ENCODE results near the gene NUDT5.

GRCh38 chr10:12235796-12236195, 40.1 kb upstream of the NUDT5 start:
- TF ChIP-seq, protein P1, sequence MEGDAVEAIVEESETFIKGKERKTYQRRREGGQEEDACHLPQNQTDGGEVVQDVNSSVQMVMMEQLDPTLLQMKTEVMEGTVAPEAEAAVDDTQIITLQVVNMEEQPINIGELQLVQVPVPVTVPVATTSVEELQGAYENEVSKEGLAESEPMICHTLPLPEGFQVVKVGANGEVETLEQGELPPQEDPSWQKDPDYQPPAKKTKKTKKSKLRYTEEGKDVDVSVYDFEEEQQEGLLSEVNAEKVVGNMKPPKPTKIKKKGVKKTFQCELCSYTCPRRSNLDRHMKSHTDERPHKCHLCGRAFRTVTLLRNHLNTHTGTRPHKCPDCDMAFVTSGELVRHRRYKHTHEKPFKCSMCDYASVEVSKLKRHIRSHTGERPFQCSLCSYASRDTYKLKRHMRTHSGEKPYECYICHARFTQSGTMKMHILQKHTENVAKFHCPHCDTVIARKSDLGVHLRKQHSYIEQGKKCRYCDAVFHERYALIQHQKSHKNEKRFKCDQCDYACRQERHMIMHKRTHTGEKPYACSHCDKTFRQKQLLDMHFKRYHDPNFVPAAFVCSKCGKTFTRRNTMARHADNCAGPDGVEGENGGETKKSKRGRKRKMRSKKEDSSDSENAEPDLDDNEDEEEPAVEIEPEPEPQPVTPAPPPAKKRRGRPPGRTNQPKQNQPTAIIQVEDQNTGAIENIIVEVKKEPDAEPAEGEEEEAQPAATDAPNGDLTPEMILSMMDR (conservative IDR thresholded peaks at IDR 0.05; ENCODE audit: low read length), result no peak
- no peak for TF ChIP-seq EZH2phosphoT487 (IDR thresholded peaks at IDR 0.05; ENCODE audit: borderline replicate concordance, low read depth, low read length)

All from OCI-LY7 (cell line).